SU-DHL-6 (cell line): Measurements from ENCODE around the gene LAT.

Source experiments
- H2AFZ ChIP-seq: fragments of 200-600 bp; sonication (generic); 2 replicates; pipeline ENCODE4 v1.6.1; 2014; ENCODE audit warnings: low read depth, mild to moderate bottlenecking, moderate library complexity, mixed read lengths, antibody characterized with exemption, low read length; ENCODE audit not compliant: severe bottlenecking
- H3F3A ChIP-seq: fragments of 200-600 bp; shearing (Covaris generic); 2 replicates; pipeline ENCODE4 v1.6.0; 2016; ENCODE audit warnings: antibody characterized with exemption, mild to moderate bottlenecking; ENCODE audit not compliant: insufficient read depth
- H3K27ac ChIP-seq: fragments of 200-600 bp; sonication (generic); 2 replicates; pipeline ENCODE4 v1.5.1; 2016; ENCODE audit warnings: low read depth, mild to moderate bottlenecking, low read length, moderate library complexity, mixed read lengths
- H3K27me3 ChIP-seq: fragments of 200-600 bp; sonication (generic), shearing (Covaris generic); 2 replicates; pipeline ENCODE4 v1.6.0; 2014; ENCODE audit warnings: mild to moderate bottlenecking, low read length
- H3K36me3 ChIP-seq: fragments of 200-600 bp; sonication (generic); 2 replicates; pipeline ENCODE4 v1.6.1; 2014; ENCODE audit warnings: mild to moderate bottlenecking, low read length, mixed read lengths
- H3K4me2 ChIP-seq: fragments of 300-600, 200-600 bp; shearing (Covaris generic), sonication (generic); 2 replicates; pipeline ENCODE4 v1.6.0; 2014; ENCODE audit warnings: low read length, low read depth, mild to moderate bottlenecking; ENCODE audit not compliant: poor library complexity, severe bottlenecking
- H3K4me3 ChIP-seq: fragments of 200-600 bp; sonication (generic); 2 replicates; pipeline ENCODE4 v1.5.1; 2014; ENCODE audit warnings: antibody characterized with exemption, low read length, mild to moderate bottlenecking, mixed read lengths; ENCODE audit not compliant: insufficient read depth, poor library complexity, severe bottlenecking
- H3K79me2 ChIP-seq: fragments of 200-600 bp; sonication (generic); 2 replicates; pipeline ENCODE4 v1.6.1; 2014; ENCODE audit warnings: mild to moderate bottlenecking, low read length, moderate library complexity; ENCODE audit not compliant: insufficient read depth
- H3K9ac ChIP-seq: fragments of 200-600 bp; sonication (generic); 2 replicates; pipeline ENCODE4 v1.7.0; 2014; ENCODE audit warnings: mild to moderate bottlenecking, low read length
- H3K9me2 ChIP-seq: fragments of 200-600 bp; sonication (generic); replicated peaks from 2 replicates; pipeline ENCODE4 v1.6.1; 2014; ENCODE audit warnings: low read length; ENCODE audit not compliant: insufficient read depth
- H3K9me3 ChIP-seq: fragments of 200-600 bp; sonication (generic); 2 replicates; pipeline ENCODE4 v1.6.1; 2014; ENCODE audit warnings: low read length, mixed read lengths; ENCODE audit not compliant: insufficient read depth
- H4K20me1 ChIP-seq: fragments of 200-600 bp; sonication (generic); 2 replicates; pipeline ENCODE4 v1.6.1; 2014; ENCODE audit warnings: low read depth, mild to moderate bottlenecking, antibody characterized with exemption, low read length, moderate library complexity, mixed read lengths
- EZH2phosphoT487 ChIP-seq: fragments of 200-600 bp; sonication (generic), shearing (Covaris generic); conservative IDR thresholded peaks from 2 replicates; pipeline ENCODE4 v1.6.1; 2018; ENCODE audit warnings: mild to moderate bottlenecking, antibody characterized with exemption, low read length, moderate library complexity, mixed read lengths
- TF ChIP-seq, protein P1 (sequence below): fragments of 200-600 bp; sonication (generic); IDR thresholded peaks from one replicate; pipeline ENCODE4 v1.5.1; 2017; ENCODE audit warnings: antibody characterized with exemption, mild to moderate bottlenecking, low read length, moderate library complexity; ENCODE audit not compliant: insufficient read depth, poor library complexity, severe bottlenecking

The LAT gene

DNA sequence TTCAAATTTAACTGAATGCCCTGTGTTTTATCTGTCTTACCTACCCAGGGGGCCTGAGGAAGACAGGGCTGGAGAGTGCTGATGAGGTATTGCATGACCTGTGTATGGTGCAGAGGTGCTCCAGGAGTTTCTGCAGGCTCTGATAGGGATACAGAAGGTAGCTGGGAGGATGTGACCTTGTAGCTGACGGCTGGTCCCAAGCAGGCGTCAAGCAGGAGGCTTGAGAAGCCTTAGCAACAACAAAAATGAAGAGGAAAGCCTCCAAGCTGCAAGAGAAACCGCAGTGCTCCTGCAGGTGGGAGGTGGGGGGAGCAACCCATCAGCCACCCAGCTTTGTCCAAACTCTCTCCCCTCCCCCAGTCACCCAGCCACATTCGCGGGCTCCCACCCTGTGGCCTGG lies 40.4 kb downstream of the LAT start:
- H3K9ac ChIP-seq: no peak overlapping the region
- no peaks in the 10 kb centered on the region for H4K20me1 ChIP-seq
- no peak overlapping the region for H3K4me2 ChIP-seq
- no peak overlapping the region for H3K4me3 ChIP-seq
- H3K79me2 ChIP-seq: no peaks in the 10 kb centered on the region
- no peaks in the 10 kb centered on the region for H3F3A ChIP-seq
- no peaks in the 10 kb centered on the region for H3K9me3 ChIP-seq
- H3K36me3 ChIP-seq: no peaks in the 10 kb centered on the region
- no peak for TF ChIP-seq EZH2phosphoT487
- TF ChIP-seq, protein P1, sequence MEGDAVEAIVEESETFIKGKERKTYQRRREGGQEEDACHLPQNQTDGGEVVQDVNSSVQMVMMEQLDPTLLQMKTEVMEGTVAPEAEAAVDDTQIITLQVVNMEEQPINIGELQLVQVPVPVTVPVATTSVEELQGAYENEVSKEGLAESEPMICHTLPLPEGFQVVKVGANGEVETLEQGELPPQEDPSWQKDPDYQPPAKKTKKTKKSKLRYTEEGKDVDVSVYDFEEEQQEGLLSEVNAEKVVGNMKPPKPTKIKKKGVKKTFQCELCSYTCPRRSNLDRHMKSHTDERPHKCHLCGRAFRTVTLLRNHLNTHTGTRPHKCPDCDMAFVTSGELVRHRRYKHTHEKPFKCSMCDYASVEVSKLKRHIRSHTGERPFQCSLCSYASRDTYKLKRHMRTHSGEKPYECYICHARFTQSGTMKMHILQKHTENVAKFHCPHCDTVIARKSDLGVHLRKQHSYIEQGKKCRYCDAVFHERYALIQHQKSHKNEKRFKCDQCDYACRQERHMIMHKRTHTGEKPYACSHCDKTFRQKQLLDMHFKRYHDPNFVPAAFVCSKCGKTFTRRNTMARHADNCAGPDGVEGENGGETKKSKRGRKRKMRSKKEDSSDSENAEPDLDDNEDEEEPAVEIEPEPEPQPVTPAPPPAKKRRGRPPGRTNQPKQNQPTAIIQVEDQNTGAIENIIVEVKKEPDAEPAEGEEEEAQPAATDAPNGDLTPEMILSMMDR: no peak
- no peak overlapping the region for H3K27ac ChIP-seq
- no peaks in the 10 kb centered on the region for H3K9me2 ChIP-seq
- no peak overlapping the region for H2AFZ ChIP-seq
- H3K27me3 ChIP-seq: 0 out of 2 replicates have a peak, but pooled peaks cover under 1% of the 10 kb centered on the region

DNA sequence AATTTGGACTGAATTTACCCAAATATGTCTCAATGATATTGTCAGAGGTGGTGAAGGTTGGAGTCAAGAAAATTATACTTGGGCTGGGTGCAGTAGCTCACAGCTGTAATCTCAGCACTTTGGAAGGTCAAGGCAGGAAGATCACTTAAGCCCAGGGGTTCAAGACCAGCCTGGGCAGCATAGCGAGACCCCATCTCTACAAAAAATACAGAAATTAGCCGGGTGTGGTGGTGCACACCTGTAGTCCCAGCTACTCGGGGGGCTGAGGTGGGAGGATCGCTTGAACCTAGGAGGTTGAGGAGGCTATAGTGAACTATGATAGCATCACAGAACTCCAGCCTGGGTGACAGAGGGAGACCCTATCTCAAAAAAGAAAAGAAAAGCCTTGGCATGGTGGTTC lies 40.9 kb downstream of the LAT start:
- Histone ChIP-seq H3F3A (no peaks in the 10 kb centered on the region), H3K9ac (no peak overlapping the region), H3K4me2 (no peak overlapping the region), H4K20me1 (no peaks in the 10 kb centered on the region), H3K27me3 (0 out of 2 replicates have a peak, but pooled peaks cover 3% of the 10 kb centered on the region), H3K79me2 (no peaks in the 10 kb centered on the region), H3K9me3 (no peaks in the 10 kb centered on the region), H3K36me3 (no peaks in the 10 kb centered on the region), H2AFZ (no peak overlapping the region), H3K4me3 (no peak overlapping the region), H3K27ac (no peak overlapping the region), H3K9me2 (no peaks in the 10 kb centered on the region)
- TF ChIP-seq, protein P1: no peak
- no peak for TF ChIP-seq EZH2phosphoT487

DNA sequence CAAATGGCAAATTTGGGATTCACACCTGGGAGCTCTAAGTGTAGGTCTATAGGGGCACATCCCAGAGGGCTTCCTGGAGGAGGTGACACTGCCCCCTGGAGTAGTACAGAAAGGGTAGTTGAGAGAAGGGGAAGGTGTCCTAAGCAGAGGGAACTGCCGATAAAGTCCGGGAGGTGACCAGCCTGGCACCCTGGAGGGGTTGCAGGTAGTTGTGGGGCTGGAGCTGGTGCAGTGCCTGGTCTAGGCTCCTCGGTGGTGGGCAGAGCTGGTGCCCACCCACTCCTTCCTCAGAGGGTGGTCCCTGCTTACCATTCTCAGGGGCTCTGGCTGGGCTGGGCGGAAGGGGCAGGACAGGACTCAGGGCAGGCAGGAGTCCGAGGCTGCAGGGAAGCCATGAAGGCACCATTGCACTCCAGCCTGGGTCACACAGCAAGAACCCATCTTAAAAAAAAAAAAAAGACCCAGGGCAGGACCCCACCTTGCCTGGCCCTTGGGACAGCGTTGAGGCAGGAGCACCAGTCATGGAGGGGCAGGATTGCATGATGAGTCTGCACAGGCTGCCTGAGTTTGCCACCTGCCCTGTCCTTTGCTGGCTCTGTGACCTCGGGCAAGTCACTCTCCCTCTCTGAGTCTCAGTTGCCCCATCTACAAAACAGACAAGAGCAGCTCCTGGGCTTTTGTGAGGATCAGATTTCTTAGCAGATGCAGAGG lies 43.8 kb downstream of the LAT start:
- no peak overlapping the region for H3K4me3 ChIP-seq
- H3K9me3 ChIP-seq: no peaks in the 10 kb centered on the region
- H3K27ac ChIP-seq: no peak overlapping the region
- H3K27me3 ChIP-seq: 0 out of 2 replicates have a peak, but pooled peaks cover 3% of the 10 kb centered on the region
- H3K9me2 ChIP-seq: no peaks in the 10 kb centered on the region
- H3K36me3 ChIP-seq: no peaks in the 10 kb centered on the region
- H3K4me2 ChIP-seq: no peak overlapping the region
- no peak overlapping the region for H2AFZ ChIP-seq
- H3K9ac ChIP-seq: no peak overlapping the region
- H4K20me1 ChIP-seq: no peaks in the 10 kb centered on the region
- no peak for TF ChIP-seq EZH2phosphoT487
- H3F3A ChIP-seq: no peaks in the 10 kb centered on the region
- H3K79me2 ChIP-seq: no peaks in the 10 kb centered on the region
